ENCODE data around the gene CSF1R.

CSF1R gene

GRCh38 chr5:150120617-150121447 is 34.5 kb upstream of the CSF1R start:
- H3K4me3 ChIP-seq (ENCODE audit: low read depth, low read length): no peak overlapping the region

GRCh38 chr5:150120062-150120441 is 33.7 kb upstream of the CSF1R start:
- H3K4me3 ChIP-seq (ENCODE audit: low read depth, low read length): no peak overlapping the region

GRCh38 chr5:150119421-150120061 is 33.2 kb upstream of the CSF1R start:
- H3K4me3 ChIP-seq (ENCODE audit: low read depth, low read length): no peak overlapping the region

- H3K4me3 ChIP-seq (ENCODE audit: low read depth, low read length): no peak overlapping the region
These were observed 32.3 kb upstream of the CSF1R start for GRCh38 chr5:150118561-150119229.

- H3K4me3 ChIP-seq (ENCODE audit: low read depth, low read length): no peak overlapping the region
These were observed 31.7 kb upstream of the CSF1R start for GRCh38 chr5:150117945-150118560.

- H3K4me3 ChIP-seq (ENCODE audit: low read depth, low read length): no peak overlapping the region
These were observed 30.5 kb upstream of the CSF1R start for GRCh38 chr5:150116667-150117400.

GRCh38 chr5:150114773-150115408 is 28.5 kb upstream of the CSF1R start:
- H3K4me3 ChIP-seq (ENCODE audit: low read depth, low read length): no peak overlapping the region

GRCh38 chr5:150114102-150114641 is 27.8 kb upstream of the CSF1R start:
- H3K4me3 ChIP-seq (ENCODE audit: low read depth, low read length): no peak overlapping the region

- no peak overlapping the region for H3K4me3 ChIP-seq (ENCODE audit: low read depth, low read length)
These were observed 26.8 kb upstream of the CSF1R start for GRCh38 chr5:150113047-150113744.

- H3K4me3 ChIP-seq (ENCODE audit: low read depth, low read length): no peak overlapping the region
These were observed 26.1 kb upstream of the CSF1R start for GRCh38 chr5:150112201-150113046.

GRCh38 chr5:150111122-150111521 is 24.8 kb upstream of the CSF1R start:
- no peak overlapping the region for H3K4me3 ChIP-seq (ENCODE audit: low read depth, low read length)

GRCh38 chr5:150109921-150110320 is 23.6 kb upstream of the CSF1R start:
- no peak overlapping the region for H3K4me3 ChIP-seq (ENCODE audit: low read depth, low read length)

- H3K4me3 ChIP-seq (ENCODE audit: low read depth, low read length): no peak overlapping the region
These were observed 22.6 kb upstream of the CSF1R start for GRCh38 chr5:150108711-150109514.

- no peak overlapping the region for H3K4me3 ChIP-seq (ENCODE audit: low read depth, low read length)
These were observed 21.6 kb upstream of the CSF1R start for GRCh38 chr5:150107909-150108447.

GRCh38 chr5:150106674-150107426 is 20.5 kb upstream of the CSF1R start:
- H3K4me3 ChIP-seq (ENCODE audit: low read depth, low read length): no peak overlapping the region

- H3K4me3 ChIP-seq (ENCODE audit: low read depth, low read length): no peak overlapping the region
These were observed 19.7 kb upstream of the CSF1R start for GRCh38 chr5:150105928-150106615.
